A549 (cell line): ENCODE data around the gene SH3RF3.

Experiments
- BHLHE40 ChIP-seq: IDR thresholded peaks from 2 replicates; pipeline ENCODE4 v1.6.1; 2012; ENCODE audit warnings: low read depth, low read length, inconsistent platforms
- CEBPB ChIP-seq, 2 experiments: fragments of >200 bp in 1 of 2; sonication (Bioruptor Twin) in 1 of 2; formaldehyde crosslinking in 1 of 2; IDR thresholded peaks; 2 replicates each; pipeline ENCODE4 v1.6.1; 2012 to 2016
- CTCF ChIP-seq: fragments of >200 bp; sonication (Bioruptor Twin); formaldehyde crosslinking; IDR thresholded peaks from 3 replicates; pipeline ENCODE4 v1.5.1; 2016
- E2F6 ChIP-seq: IDR thresholded peaks from 2 replicates; pipeline ENCODE4 v1.6.1; 2012; ENCODE audit warnings: low read depth, borderline replicate concordance
- EP300 ChIP-seq, 2 experiments: fragments of >200 bp; sonication (Bioruptor Twin); formaldehyde crosslinking; IDR thresholded peaks; 2 replicates in 1 of 2; 3 replicates in 1 of 2; pipeline ENCODE4 v1.6.1; 2016 to 2017
- HDAC2 ChIP-seq: fragments of 200-600 bp; sonication (generic); IDR thresholded peaks from 2 replicates; pipeline ENCODE4 v1.6.1; 2016
- POLR2A ChIP-seq: IDR thresholded peaks from 2 replicates; pipeline ENCODE4 v1.6.1; 2012; ENCODE audit warnings: mild to moderate bottlenecking, low read length
- RAD21 ChIP-seq, 2 experiments: fragments of >200 bp in 1 of 2; sonication (Bioruptor Twin) in 1 of 2; formaldehyde crosslinking in 1 of 2; IDR thresholded peaks in 1 of 2; conservative IDR thresholded peaks in 1 of 2; 2 replicates in 1 of 2; 3 replicates in 1 of 2; pipeline ENCODE4 v1.6.1; 2012 to 2018; ENCODE audit warnings: inconsistent platforms in 1 of 2
- RCOR1 ChIP-seq: fragments of 150-350 bp; IDR thresholded peaks from 2 replicates; pipeline ENCODE4 v1.6.1; 2014; ENCODE audit warnings: antibody characterized with exemption, low read length, low read depth
- RFX5 ChIP-seq: fragments of 450-650 bp; IDR thresholded peaks from 2 replicates; pipeline ENCODE4 v1.7.1; 2014; ENCODE audit warnings: antibody characterized with exemption, mild to moderate bottlenecking, moderate library complexity
- ZC3H11A ChIP-seq: fragments of 450-650 bp; IDR thresholded peaks from 2 replicates; pipeline ENCODE4 v1.6.1; 2014; ENCODE audit warnings: antibody characterized with exemption, mild to moderate bottlenecking
- TF ChIP-seq, protein P1 (sequence below): fragments of 200-600 bp; sonication (generic); IDR thresholded peaks from 2 replicates; pipeline ENCODE4 v1.6.1; 2016; ENCODE audit warnings: antibody characterized with exemption, mild to moderate bottlenecking, moderate library complexity
- TF ChIP-seq, protein P2 (sequence below): fragments of 150-350 bp; IDR thresholded peaks from 2 replicates; pipeline ENCODE4 v1.6.1; 2014; ENCODE audit warnings: low read depth, mild to moderate bottlenecking, low read length

DNA sequence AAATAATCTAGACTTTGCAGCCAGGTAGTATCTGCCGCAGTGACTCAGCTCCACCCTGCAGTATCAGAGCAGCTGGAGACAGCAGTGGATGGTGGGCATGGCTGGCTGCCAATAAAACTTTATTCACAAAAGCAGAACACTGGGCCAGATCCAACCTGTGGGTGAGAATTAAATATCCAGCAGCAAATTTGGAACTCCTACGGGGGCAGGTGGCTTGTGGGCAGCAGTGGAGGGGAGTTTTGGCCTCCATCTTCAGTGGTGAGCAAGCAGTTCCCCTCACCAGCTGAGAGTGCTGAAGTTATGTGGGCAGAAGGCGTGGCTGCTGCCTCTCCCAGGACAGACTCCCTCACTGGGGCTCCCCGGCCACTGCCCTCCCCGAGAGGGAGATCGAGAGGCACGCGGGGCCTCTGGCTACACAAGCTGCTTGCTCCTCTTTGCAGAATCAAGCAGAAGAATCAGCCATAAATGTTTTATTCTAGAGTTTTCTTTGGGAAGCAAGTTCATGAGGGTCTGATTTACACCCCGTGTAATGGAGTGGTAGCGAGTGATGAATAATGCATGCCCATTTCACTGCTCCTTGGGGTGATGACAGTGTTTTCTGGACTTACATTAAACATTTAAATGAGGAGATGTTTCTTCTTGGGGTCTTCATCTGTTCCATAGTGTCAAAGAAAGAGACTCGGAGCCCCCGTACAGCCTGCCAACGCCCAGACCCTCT is 280.5 kb downstream of the SH3RF3 start:
- TF ChIP-seq CTCF, result no peak
- no peak for TF ChIP-seq RCOR1
- TF ChIP-seq RFX5, result no peak
- TF ChIP-seq EP300 (IDR thresholded peaks at IDR 0.05), result no peak
- TF ChIP-seq, protein P1, sequence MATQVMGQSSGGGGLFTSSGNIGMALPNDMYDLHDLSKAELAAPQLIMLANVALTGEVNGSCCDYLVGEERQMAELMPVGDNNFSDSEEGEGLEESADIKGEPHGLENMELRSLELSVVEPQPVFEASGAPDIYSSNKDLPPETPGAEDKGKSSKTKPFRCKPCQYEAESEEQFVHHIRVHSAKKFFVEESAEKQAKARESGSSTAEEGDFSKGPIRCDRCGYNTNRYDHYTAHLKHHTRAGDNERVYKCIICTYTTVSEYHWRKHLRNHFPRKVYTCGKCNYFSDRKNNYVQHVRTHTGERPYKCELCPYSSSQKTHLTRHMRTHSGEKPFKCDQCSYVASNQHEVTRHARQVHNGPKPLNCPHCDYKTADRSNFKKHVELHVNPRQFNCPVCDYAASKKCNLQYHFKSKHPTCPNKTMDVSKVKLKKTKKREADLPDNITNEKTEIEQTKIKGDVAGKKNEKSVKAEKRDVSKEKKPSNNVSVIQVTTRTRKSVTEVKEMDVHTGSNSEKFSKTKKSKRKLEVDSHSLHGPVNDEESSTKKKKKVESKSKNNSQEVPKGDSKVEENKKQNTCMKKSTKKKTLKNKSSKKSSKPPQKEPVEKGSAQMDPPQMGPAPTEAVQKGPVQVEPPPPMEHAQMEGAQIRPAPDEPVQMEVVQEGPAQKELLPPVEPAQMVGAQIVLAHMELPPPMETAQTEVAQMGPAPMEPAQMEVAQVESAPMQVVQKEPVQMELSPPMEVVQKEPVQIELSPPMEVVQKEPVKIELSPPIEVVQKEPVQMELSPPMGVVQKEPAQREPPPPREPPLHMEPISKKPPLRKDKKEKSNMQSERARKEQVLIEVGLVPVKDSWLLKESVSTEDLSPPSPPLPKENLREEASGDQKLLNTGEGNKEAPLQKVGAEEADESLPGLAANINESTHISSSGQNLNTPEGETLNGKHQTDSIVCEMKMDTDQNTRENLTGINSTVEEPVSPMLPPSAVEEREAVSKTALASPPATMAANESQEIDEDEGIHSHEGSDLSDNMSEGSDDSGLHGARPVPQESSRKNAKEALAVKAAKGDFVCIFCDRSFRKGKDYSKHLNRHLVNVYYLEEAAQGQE, result no peak
- no peak for TF ChIP-seq CEBPB (IDR thresholded peaks at IDR 0.05)
- TF ChIP-seq HDAC2, result no peak
- no peak for TF ChIP-seq ZC3H11A
- TF ChIP-seq POLR2A, result no peak
- TF ChIP-seq E2F6, result no peak
- TF ChIP-seq BHLHE40, result no peak
- TF ChIP-seq, protein P2, sequence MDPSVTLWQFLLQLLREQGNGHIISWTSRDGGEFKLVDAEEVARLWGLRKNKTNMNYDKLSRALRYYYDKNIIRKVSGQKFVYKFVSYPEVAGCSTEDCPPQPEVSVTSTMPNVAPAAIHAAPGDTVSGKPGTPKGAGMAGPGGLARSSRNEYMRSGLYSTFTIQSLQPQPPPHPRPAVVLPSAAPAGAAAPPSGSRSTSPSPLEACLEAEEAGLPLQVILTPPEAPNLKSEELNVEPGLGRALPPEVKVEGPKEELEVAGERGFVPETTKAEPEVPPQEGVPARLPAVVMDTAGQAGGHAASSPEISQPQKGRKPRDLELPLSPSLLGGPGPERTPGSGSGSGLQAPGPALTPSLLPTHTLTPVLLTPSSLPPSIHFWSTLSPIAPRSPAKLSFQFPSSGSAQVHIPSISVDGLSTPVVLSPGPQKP, result no peak
- no peak for TF ChIP-seq RAD21 (conservative IDR thresholded peaks at IDR 0.05 in 1 of 2, IDR thresholded peaks at IDR 0.05 in 1 of 2)
